ENCODE results near the gene ZNF844. TPM values are rescaled to one million over a fixed set of nuclear protein-coding genes. Genes with fewer than 3 reads are reported as not detected.

The ZNF844 gene
- polyA plus RNA-seq, 1 donor from 2014 or later = 11.1 TPM

- no peaks in the 10 kb centered on the region for H3K36me3 ChIP-seq (ENCODE audit: insufficient read depth, low read length)
- H3K79me2 ChIP-seq (replicated peaks; ENCODE audit: insufficient read depth, low read length) = peaks cover 44% of the 10 kb centered on the region
- H3K4me2 ChIP-seq (ENCODE audit: low read length) = peak overlapping the region; percentile 100
- H3K9me2 ChIP-seq (ENCODE audit: insufficient read depth, low read length) = no peaks in the 10 kb centered on the region
- no peaks in the 10 kb centered on the region for H4K20me1 ChIP-seq (ENCODE audit: insufficient read depth)
- H2AFZ ChIP-seq (ENCODE audit: low read depth, low read length) = no peak overlapping the region
- TF ChIP-seq TAF1 (IDR thresholded peaks at IDR 0.05; ENCODE audit: low read depth) = no peak
- TF ChIP-seq EZH2 (IDR thresholded peaks at IDR 0.05; ENCODE audit: borderline replicate concordance, insufficient read depth, low read length, poor library complexity, severe bottlenecking) = no peak
- no peak for TF ChIP-seq POLR2AphosphoS5 (IDR thresholded peaks at IDR 0.05)
- no peak for TF ChIP-seq SMC3 (conservative IDR thresholded peaks at IDR 0.05; ENCODE audit: poor library complexity)
- TF ChIP-seq CTCF (IDR thresholded peaks at IDR 0.05; ENCODE audit: poor library complexity, severe bottlenecking) = no peak
- TF ChIP-seq REST (IDR thresholded peaks at IDR 0.05; ENCODE audit: borderline replicate concordance) = no peak
- TF ChIP-seq EP300 (conservative IDR thresholded peaks at IDR 0.05; ENCODE audit: poor library complexity, severe bottlenecking) = no peak
- no peak for TF ChIP-seq MXI1 (conservative IDR thresholded peaks at IDR 0.05; ENCODE audit: poor library complexity, severe bottlenecking)
- TF ChIP-seq RAD21 (conservative IDR thresholded peaks at IDR 0.05) = no peak
- H3K9me3 ChIP-seq (ENCODE audit: low read length) = no peaks in the 10 kb centered on the region
- no peaks in the 10 kb centered on the region for H3K27me3 ChIP-seq (ENCODE audit: insufficient read depth, low read depth, low read length)
- H3F3A ChIP-seq (ENCODE audit: insufficient read depth, low read length, poor library complexity, severe bottlenecking) = no peaks in the 10 kb centered on the region
- H3K27ac ChIP-seq (ENCODE audit: low read length) = peak overlapping the region; percentile 86
- H3K4me3 ChIP-seq (ENCODE audit: low read length) = peak overlapping the region; percentile 97
- H3K9ac ChIP-seq (ENCODE audit: low read length) = peak overlapping the region; percentile 93
Observed at GRCh38 chr19:12034620-12035019, 29.9 kb upstream of the ZNF844 start.

GRCh38 chr19:12035220-12036172 is 29.0 kb upstream of the ZNF844 start, which contains the start of gene ZNF433:
ZNF433 (minus strand) TSS chr19:12035679; CDS start chr19:12035539, 140 bp downstream.
- peak within 1 kb of the TSS; percentile 97 for H3K4me3 ChIP-seq (ENCODE audit: low read length)
- H3K9ac ChIP-seq (ENCODE audit: low read length) = peak within 1 kb of the TSS; percentile 93
- H3K4me2 ChIP-seq (ENCODE audit: low read length) = peak within 1 kb of the TSS; percentile 100
- TF ChIP-seq POLR2AphosphoS5 (IDR thresholded peaks at IDR 0.05) (peak; percentile 81), TAF1 (IDR thresholded peaks at IDR 0.05; ENCODE audit: low read depth) (peak; percentile 40), EP300 (conservative IDR thresholded peaks at IDR 0.05; ENCODE audit: poor library complexity, severe bottlenecking) (no peak), CTCF (IDR thresholded peaks at IDR 0.05; ENCODE audit: poor library complexity, severe bottlenecking) (no peak), RAD21 (conservative IDR thresholded peaks at IDR 0.05) (peak; percentile 27), SMC3 (conservative IDR thresholded peaks at IDR 0.05; ENCODE audit: poor library complexity) (no peak), EZH2 (IDR thresholded peaks at IDR 0.05; ENCODE audit: borderline replicate concordance, insufficient read depth, low read length, poor library complexity, severe bottlenecking) (no peak), REST (IDR thresholded peaks at IDR 0.05; ENCODE audit: borderline replicate concordance) (peak; percentile 58), MXI1 (conservative IDR thresholded peaks at IDR 0.05; ENCODE audit: poor library complexity, severe bottlenecking) (peak; percentile 65)
- H3F3A ChIP-seq (ENCODE audit: insufficient read depth, low read length, poor library complexity, severe bottlenecking) = no peaks in the 10 kb centered on the region
- no peaks in the 10 kb centered on the region for H3K9me3 ChIP-seq (ENCODE audit: low read length)
- no peaks in the 10 kb centered on the region for H3K36me3 ChIP-seq (ENCODE audit: insufficient read depth, low read length)
- peak within 1 kb of the TSS; percentile 86 for H3K27ac ChIP-seq (ENCODE audit: low read length)
- H3K27me3 ChIP-seq (ENCODE audit: insufficient read depth, low read depth, low read length) = no peaks in the 10 kb centered on the region
- peak within 1 kb of the TSS; percentile 95 for H2AFZ ChIP-seq (ENCODE audit: low read depth, low read length)
- H4K20me1 ChIP-seq (ENCODE audit: insufficient read depth) = no peaks in the 10 kb centered on the region
- no peaks in the 10 kb centered on the region for H3K9me2 ChIP-seq (ENCODE audit: insufficient read depth, low read length)
- H3K79me2 ChIP-seq (replicated peaks; ENCODE audit: insufficient read depth, low read length) = peaks cover 39% of the 10 kb centered on the region

Data from neural cell (in vitro differentiated cells).